ENCODE data around the gene BMP10. TPM values are rescaled to one million over a fixed set of nuclear protein-coding genes. Genes with fewer than 3 reads are reported as not detected.

BMP10 gene
- total and polyA plus RNA-seq, 2 of the 13 experiments (the other 11 are each of a cell fraction or from before 2014, with no cell fraction given): not detected

DNA sequence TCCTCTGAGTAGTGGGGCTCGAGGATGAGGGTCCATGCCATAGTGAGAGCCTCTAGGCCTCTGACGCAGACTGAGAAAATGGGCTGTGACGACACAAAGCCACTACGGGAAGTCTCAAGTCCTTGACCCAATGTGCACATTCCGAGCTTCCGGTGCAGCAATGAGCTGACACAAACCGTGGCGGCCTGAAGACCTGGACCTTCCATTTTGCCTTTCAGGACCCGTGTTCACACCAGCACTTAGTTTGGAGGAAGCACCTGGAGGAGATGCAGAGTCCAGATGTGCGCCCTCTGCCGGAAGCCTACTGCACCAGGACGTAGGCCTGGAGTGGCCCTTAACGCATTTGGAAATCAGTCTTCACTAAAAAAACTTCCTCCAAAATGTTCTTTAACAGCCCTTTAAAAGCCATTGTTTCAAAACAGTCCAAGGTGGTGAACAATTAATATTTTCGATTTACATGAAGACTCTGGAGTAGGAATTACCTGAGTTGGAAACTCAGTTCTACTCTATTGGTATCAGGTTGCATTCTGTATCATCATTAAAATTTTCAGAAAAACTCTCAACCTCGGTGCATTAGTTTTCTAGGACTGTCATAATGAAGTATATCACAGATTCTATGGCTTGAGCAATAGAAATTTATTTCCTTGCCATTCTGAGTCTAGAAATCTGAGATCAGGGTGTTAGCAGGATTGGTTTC lies 33.9 kb downstream of the BMP10 start (continued):
- TF ChIP-seq MED13 (CRISPR knock-in tag; IDR thresholded peaks at IDR 0.05) (no peak), PTBP1 (IDR thresholded peaks at IDR 0.05; ENCODE audit: low read depth, low read length, poor library complexity, severe bottlenecking) (no peak), NCOA2 (CRISPR knock-in tag; IDR thresholded peaks at IDR 0.05) (no peak), ZNF569 (CRISPR knock-in tag; IDR thresholded peaks at IDR 0.05; ENCODE audit: borderline replicate concordance) (no peak), SMC3 (IDR thresholded peaks at IDR 0.05; ENCODE audit: low read length) (peak; percentile 88), ZBTB7B (CRISPR knock-in tag; IDR thresholded peaks at IDR 0.05) (no peak), RARG (CRISPR knock-in tag; IDR thresholded peaks at IDR 0.05; ENCODE audit: low read depth) (no peak), ZNF12 (CRISPR knock-in tag; IDR thresholded peaks at IDR 0.05) (no peak), ZBTB20 (CRISPR knock-in tag; IDR thresholded peaks at IDR 0.05; ENCODE audit: borderline replicate concordance, low read depth) (no peak), ZNF839 (CRISPR knock-in tag; IDR thresholded peaks at IDR 0.05; ENCODE audit: borderline replicate concordance) (no peak), ZNF713 (CRISPR knock-in tag; IDR thresholded peaks at IDR 0.05) (no peak), ZKSCAN1 (IDR thresholded peaks at IDR 0.05; ENCODE audit: low read length) (0 out of 2 replicates have a peak, but pooled peaks have one; percentile 16), MBD4 (IDR thresholded peaks at IDR 0.05; ENCODE audit: borderline replicate concordance, low read length) (no peak), SALL1 (CRISPR knock-in tag; IDR thresholded peaks at IDR 0.05) (0 out of 2 replicates have a peak, but pooled peaks have one; percentile 26)
- TF ChIP-seq, protein P1, sequence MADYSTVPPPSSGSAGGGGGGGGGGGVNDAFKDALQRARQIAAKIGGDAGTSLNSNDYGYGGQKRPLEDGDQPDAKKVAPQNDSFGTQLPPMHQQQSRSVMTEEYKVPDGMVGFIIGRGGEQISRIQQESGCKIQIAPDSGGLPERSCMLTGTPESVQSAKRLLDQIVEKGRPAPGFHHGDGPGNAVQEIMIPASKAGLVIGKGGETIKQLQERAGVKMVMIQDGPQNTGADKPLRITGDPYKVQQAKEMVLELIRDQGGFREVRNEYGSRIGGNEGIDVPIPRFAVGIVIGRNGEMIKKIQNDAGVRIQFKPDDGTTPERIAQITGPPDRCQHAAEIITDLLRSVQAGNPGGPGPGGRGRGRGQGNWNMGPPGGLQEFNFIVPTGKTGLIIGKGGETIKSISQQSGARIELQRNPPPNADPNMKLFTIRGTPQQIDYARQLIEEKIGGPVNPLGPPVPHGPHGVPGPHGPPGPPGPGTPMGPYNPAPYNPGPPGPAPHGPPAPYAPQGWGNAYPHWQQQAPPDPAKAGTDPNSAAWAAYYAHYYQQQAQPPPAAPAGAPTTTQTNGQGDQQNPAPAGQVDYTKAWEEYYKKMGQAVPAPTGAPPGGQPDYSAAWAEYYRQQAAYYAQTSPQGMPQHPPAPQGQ (CRISPR knock-in tag; IDR thresholded peaks at IDR 0.05; ENCODE audit: borderline replicate concordance): no peak
- TF ChIP-seq, protein P2, sequence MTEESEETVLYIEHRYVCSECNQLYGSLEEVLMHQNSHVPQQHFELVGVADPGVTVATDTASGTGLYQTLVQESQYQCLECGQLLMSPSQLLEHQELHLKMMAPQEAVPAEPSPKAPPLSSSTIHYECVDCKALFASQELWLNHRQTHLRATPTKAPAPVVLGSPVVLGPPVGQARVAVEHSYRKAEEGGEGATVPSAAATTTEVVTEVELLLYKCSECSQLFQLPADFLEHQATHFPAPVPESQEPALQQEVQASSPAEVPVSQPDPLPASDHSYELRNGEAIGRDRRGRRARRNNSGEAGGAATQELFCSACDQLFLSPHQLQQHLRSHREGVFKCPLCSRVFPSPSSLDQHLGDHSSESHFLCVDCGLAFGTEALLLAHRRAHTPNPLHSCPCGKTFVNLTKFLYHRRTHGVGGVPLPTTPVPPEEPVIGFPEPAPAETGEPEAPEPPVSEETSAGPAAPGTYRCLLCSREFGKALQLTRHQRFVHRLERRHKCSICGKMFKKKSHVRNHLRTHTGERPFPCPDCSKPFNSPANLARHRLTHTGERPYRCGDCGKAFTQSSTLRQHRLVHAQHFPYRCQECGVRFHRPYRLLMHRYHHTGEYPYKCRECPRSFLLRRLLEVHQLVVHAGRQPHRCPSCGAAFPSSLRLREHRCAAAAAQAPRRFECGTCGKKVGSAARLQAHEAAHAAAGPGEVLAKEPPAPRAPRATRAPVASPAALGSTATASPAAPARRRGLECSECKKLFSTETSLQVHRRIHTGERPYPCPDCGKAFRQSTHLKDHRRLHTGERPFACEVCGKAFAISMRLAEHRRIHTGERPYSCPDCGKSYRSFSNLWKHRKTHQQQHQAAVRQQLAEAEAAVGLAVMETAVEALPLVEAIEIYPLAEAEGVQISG (CRISPR knock-in tag; IDR thresholded peaks at IDR 0.05): peak; percentile 27; the same call in 1 of the 2 replicates

Measured in HepG2 (cell line).